ENCODE results near the gene CDC14A. TPM values are rescaled to one million over a fixed set of nuclear protein-coding genes. Genes with fewer than 3 reads are reported as not detected.

Gene CDC14A
- total and polyA plus RNA-seq, 2 donors (not counting 1 experiment from before 2014, with no cell fraction given): 1.4 to 3.5 TPM

DNA sequence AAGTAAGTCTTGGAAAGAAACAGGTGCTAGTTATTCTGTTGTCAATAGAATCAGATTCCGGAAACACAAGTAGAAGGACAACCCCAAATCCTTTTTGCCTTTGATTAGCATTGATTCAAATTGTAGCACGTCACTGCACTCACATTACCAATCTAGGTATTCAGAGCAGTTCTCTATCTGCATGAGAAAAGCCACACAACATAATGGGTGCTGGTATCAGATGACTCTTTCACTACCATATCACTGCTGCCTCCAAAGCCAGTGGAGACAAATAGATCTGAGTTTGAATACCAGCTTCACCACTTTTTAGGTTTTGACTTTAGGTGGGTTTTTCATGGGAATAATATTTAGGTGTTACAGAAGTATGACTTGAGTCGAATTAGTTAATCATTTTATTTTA, 47.4 kb upstream of the CDC14A start:
- Histone ChIP-seq H3K4me3 (replicated peaks in 1 of 4; ENCODE audit: control extremely low read depth in 1 of 4, insufficient read depth in 1 of 4, low read depth in 3 of 4, low read length in 4 of 4) (no peak overlapping the region), H2AFZ (ENCODE audit: low read length) (no peak overlapping the region), H3K27ac (ENCODE audit: insufficient read depth, low read length) (no peak overlapping the region), H3K9ac (ENCODE audit: insufficient read depth, low read length) (no peak overlapping the region), H3K4me2 (ENCODE audit: extremely low read depth, insufficient read depth, low read length) (no peak overlapping the region), H3K9me3 (ENCODE audit: control insufficient read depth, insufficient read depth, low read depth, low read length) (no peaks in the 10 kb centered on the region), H3K79me2 (ENCODE audit: control insufficient read depth, insufficient read depth, low read length) (no peaks in the 10 kb centered on the region), H3K27me3 (ENCODE audit: control insufficient read depth, insufficient read depth, low read length) (no peaks in the 10 kb centered on the region), H3K36me3 (ENCODE audit: control insufficient read depth, insufficient read depth, low read length) (no peaks in the 10 kb centered on the region), H4K20me1 (ENCODE audit: control insufficient read depth, extremely low read depth, insufficient read depth, low read length) (no peaks in the 10 kb centered on the region), H3K4me1 (ENCODE audit: control insufficient read depth, extremely low read depth, insufficient read depth, low read length) (no peaks in the 10 kb centered on the region)
- no peak for TF ChIP-seq CTCF (conservative IDR thresholded peaks at IDR 0.05 in 1 of 2, IDR thresholded peaks at IDR 0.05 in 1 of 2; ENCODE audit: low read depth in 1 of 2, low read length in 2 of 2)
- no peak for TF ChIP-seq EZH2 (IDR thresholded peaks at IDR 0.05; ENCODE audit: low read length, missing control alignments)
- no peak for DNase-seq (ENCODE audit: low read depth in 2 of 2)

DNA sequence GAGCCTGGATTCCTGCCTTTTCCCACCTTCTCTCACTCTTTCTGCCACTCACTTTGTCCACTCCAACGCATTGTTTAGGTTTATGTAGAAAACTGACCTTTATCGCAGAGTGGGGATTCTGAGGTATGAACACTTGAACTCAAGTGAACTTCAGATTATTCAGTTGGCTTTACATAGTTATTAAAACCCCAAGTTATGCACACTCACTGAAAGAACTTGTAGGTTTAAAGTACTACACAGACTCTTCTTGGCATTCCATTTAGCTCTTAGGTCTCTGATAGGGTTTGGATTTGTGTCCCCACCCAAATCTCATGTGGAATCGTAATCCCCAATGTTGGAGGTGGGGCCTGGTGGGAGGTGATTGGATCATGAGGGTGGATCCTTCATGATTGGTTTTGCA, 46.4 kb upstream of the CDC14A start:
- no peaks in the 10 kb centered on the region for H3K27me3 ChIP-seq (ENCODE audit: control insufficient read depth, insufficient read depth, low read length)
- no peaks in the 10 kb centered on the region for H3K79me2 ChIP-seq (ENCODE audit: control insufficient read depth, insufficient read depth, low read length)
- no peaks in the 10 kb centered on the region for H3K9me3 ChIP-seq (ENCODE audit: control insufficient read depth, insufficient read depth, low read depth, low read length)
- no peak overlapping the region for H3K27ac ChIP-seq (ENCODE audit: insufficient read depth, low read length)
- H3K36me3 ChIP-seq (ENCODE audit: control insufficient read depth, insufficient read depth, low read length): no peaks in the 10 kb centered on the region
- no peak overlapping the region for H3K4me3 ChIP-seq (replicated peaks in 1 of 4; ENCODE audit: control extremely low read depth in 1 of 4, insufficient read depth in 1 of 4, low read depth in 3 of 4, low read length in 4 of 4)
- no peak for TF ChIP-seq CTCF (conservative IDR thresholded peaks at IDR 0.05 in 1 of 2, IDR thresholded peaks at IDR 0.05 in 1 of 2; ENCODE audit: low read depth in 1 of 2, low read length in 2 of 2)
- TF ChIP-seq EZH2 (IDR thresholded peaks at IDR 0.05; ENCODE audit: low read length, missing control alignments): no peak
- no peak overlapping the region for H3K4me2 ChIP-seq (ENCODE audit: extremely low read depth, insufficient read depth, low read length)
- no peaks in the 10 kb centered on the region for H4K20me1 ChIP-seq (ENCODE audit: control insufficient read depth, extremely low read depth, insufficient read depth, low read length)
- DNase-seq (ENCODE audit: low read depth in 2 of 2): no peak
- no peak overlapping the region for H3K9ac ChIP-seq (ENCODE audit: insufficient read depth, low read length)
- H3K4me1 ChIP-seq (ENCODE audit: control insufficient read depth, extremely low read depth, insufficient read depth, low read length): no peaks in the 10 kb centered on the region
- no peak overlapping the region for H2AFZ ChIP-seq (ENCODE audit: low read length)

DNA sequence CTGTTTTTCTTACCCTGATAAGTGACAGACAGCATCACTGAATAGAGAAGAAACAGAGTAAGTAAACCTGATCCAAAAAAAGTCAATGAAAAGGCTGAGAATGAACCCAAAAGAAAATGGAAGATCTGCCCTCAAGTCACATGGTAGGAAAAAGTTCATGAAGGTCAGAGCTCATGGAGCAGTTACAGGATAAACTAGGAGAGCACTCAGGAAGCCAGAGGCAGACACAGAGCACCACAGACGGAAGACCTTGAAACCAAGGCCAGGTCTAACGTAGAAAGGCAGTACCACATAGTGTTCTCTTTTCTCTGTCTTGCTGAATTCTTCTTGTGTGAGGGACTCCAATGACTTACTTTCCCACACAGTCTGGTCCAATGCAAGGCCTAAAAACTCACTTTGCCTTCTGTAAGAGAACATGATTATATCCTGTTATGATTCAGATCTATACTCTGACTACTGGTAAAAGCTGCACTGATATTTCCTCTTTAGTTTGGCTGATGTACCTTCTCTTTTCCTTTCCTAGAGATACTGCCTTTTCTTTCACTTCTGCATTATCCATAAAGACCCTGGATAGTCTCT, 45.5 kb upstream of the CDC14A start:
- Histone ChIP-seq H3K27me3 (ENCODE audit: control insufficient read depth, insufficient read depth, low read length) (no peaks in the 10 kb centered on the region), H4K20me1 (ENCODE audit: control insufficient read depth, extremely low read depth, insufficient read depth, low read length) (no peaks in the 10 kb centered on the region), H3K79me2 (ENCODE audit: control insufficient read depth, insufficient read depth, low read length) (no peaks in the 10 kb centered on the region), H3K4me1 (ENCODE audit: control insufficient read depth, extremely low read depth, insufficient read depth, low read length) (no peaks in the 10 kb centered on the region), H3K9me3 (ENCODE audit: control insufficient read depth, insufficient read depth, low read depth, low read length) (no peaks in the 10 kb centered on the region), H3K36me3 (ENCODE audit: control insufficient read depth, insufficient read depth, low read length) (no peaks in the 10 kb centered on the region), H2AFZ (ENCODE audit: low read length) (no peak overlapping the region), H3K27ac (ENCODE audit: insufficient read depth, low read length) (no peak overlapping the region), H3K4me2 (ENCODE audit: extremely low read depth, insufficient read depth, low read length) (no peak overlapping the region), H3K9ac (ENCODE audit: insufficient read depth, low read length) (no peak overlapping the region), H3K4me3 (replicated peaks in 1 of 4; ENCODE audit: control extremely low read depth in 1 of 4, insufficient read depth in 1 of 4, low read depth in 3 of 4, low read length in 4 of 4) (no peak overlapping the region)
- no peak for TF ChIP-seq CTCF (conservative IDR thresholded peaks at IDR 0.05 in 1 of 2, IDR thresholded peaks at IDR 0.05 in 1 of 2; ENCODE audit: low read depth in 1 of 2, low read length in 2 of 2)
- TF ChIP-seq EZH2 (IDR thresholded peaks at IDR 0.05; ENCODE audit: low read length, missing control alignments): no peak
- no peak for DNase-seq (ENCODE audit: low read depth in 2 of 2)

Measured in fibroblast of lung (primary cell).